HFF-Myc (cell line): ENCODE measurements around the gene UGT1A5.

Experiments used
- DNase-seq: peaks from one replicate; pipeline ENCODE4 v3.0.0-alpha.2; 2011; ENCODE audit warnings: low read depth; ENCODE audit errors: extremely low read depth
- H3K4me3 ChIP-seq: replicated peaks from 2 replicates; pipeline ENCODE4 v1.5.1; 2011; ENCODE audit warnings: low read depth, mild to moderate bottlenecking, control low read depth, low read length
- CTCF ChIP-seq: IDR thresholded peaks from 2 replicates; pipeline ENCODE4 v1.5.1; 2012; ENCODE audit warnings: mild to moderate bottlenecking, low read depth, low read length, control low read depth; ENCODE audit errors: missing control alignments

Gene UGT1A5

GRCh38 chr2:233821709-233822100, 109.0 kb downstream of the UGT1A5 start:
- no peak for DNase-seq

GRCh38 chr2:233822101-233822771, 109.5 kb downstream of the UGT1A5 start:
- no peak overlapping the region for H3K4me3 ChIP-seq
- no peak for TF ChIP-seq CTCF
- no peak for DNase-seq

More at GRCh38 chr2:233821709-233822100, 109.0 kb downstream of the UGT1A5 start:
- no peak for TF ChIP-seq CTCF
- no peak overlapping the region for H3K4me3 ChIP-seq
